Fibroblast of gingiva (primary cell): Measurements from ENCODE around the gene PRR5.

ENCODE experiments used
- DNase-seq: peaks from one replicate; pipeline ENCODE4 v3.0.0-alpha.2; 2011; ENCODE audit warnings: low read depth

The PRR5 gene

GRCh38 chr22:44693145-44693544, 8.9 kb upstream of the PRR5 start:
- no peak for DNase-seq

GRCh38 chr22:44693756-44694155, 8.2 kb upstream of the PRR5 start:
- no peak for DNase-seq

GRCh38 chr22:44697423-44698141, 4.4 kb upstream of the PRR5 start:
- peak; percentile 47 for DNase-seq

- peak; percentile 51 for DNase-seq
Observed at GRCh38 chr22:44698531-44699421, 3.2 kb upstream of the PRR5 start.

DNA sequence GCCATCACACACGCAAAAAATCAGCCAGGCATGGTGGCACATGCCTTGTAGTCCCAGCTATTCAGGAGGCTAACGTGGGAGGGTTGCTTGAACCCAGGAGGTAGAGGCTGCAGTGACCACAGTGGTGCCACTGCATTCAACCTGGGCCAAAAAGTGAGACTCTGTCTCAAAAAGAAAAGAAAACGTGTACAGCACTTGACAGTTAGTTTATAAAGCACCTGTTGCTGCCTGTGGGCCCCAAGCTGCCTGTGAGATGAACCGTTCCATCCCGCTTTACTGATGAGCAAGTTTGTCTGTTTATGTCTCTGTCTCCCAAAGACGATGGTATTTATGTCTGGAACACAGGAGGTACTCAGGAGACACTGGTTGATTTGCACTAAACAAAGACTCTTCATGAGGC, 1.5 kb upstream of the PRR5 start:
- DNase-seq = no peak

DNA sequence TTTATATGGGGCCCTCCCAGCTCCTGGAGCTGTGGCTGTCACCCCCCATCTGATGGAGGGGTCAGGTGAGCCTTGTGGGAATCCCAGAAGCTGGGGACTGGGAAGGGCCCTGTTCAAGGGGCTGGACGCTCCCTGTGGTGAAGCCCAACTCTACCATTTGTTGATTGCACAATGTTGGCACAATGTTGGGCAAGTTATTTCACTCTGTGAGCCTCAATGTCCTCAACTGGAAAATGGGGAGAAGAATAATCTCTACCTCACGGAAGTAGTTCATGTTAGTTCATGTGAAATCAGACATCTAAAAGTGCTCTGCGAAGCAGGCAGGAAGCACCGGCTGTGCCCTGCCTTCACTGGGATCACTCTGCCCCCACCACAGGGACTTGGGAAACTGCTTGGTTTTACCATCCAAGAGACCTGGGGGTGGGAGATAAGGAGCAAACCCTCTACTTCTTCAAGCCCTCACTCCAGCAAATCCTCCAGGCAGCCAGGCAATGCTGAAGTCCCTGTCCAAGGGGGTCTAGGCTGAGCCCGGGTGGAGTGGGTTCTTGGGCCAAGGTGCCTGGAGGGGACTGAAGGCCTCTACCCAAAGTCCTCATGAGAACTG, 715 bp upstream of the PRR5 start:
- no peak for DNase-seq

DNA sequence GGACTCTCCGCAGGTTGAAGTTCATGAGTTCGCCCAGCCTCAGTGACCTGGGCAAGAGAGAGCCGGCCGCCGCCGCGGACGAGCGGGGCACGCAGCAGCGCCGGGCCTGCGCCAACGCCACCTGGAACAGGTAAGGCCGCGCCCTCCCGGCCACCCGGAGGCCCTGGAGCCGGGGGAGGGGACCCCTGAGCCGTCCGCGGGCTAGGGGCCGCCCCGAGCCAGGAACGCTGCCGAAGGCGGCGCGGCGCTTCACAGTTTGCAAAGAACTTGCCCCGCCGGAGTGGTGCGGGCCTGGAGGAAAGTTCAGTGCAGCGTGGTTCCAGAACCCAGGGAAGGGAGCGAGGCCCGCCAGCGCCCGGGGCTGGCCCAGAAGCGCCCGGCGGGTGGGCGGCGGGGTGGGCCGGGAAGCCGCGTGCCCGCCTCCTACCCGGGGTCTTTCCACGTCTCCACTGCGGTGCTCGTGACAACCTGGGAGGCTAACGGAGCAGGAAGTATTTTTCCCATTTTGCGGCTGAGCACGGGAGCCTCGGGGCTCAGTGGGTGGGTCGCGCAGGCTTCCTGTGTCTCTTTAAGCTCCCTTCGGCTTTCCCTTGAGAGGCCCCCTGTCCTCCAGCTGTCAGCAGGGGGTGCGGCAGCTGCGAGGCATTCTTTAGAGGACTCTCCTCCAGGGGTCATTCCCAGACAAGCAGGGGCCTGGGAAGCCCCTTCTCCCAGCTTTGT, 635 bp downstream of the PRR5 start:
- DNase-seq = no peak

DNA sequence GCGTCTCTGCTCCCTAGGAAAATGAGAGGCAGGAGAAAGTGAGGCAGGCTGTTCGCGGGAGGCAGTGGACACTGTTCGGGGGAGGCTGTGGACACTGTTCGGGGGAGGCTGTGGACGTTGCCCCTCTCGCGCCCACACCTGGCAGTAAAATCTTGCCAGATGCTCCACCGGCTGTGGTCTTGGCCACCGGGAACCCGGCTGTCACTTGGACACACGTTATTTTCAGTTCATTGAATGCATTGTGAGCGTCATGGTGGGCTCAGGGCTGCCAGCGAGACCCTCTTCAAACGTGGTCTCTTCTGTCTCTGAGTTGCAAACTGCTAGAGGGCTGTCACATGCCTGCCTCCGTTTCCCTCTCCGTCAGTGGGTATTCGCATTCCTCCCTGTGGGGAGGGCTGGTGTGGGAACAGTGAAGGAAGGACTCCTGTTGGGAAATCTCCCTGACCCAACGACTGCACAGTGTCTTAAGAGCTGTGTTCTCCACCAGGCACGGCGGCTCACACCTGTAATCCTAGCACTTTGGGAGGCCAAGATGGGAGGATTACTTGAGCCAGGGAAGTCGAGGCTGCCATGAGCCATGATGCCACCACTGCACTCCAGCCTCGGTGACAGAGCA, 1.4 kb downstream of the PRR5 start:
- DNase-seq = no peak

GRCh38 chr22:44704159-44705021, 2.4 kb downstream of the PRR5 start:
- DNase-seq = no peak

GRCh38 chr22:44705022-44705297, 3.0 kb downstream of the PRR5 start:
- DNase-seq = no peak

GRCh38 chr22:44706488-44706887, 4.5 kb downstream of the PRR5 start:
- DNase-seq = no peak

- no peak for DNase-seq
Observed at GRCh38 chr22:44707178-44707577, 5.2 kb downstream of the PRR5 start.

DNA sequence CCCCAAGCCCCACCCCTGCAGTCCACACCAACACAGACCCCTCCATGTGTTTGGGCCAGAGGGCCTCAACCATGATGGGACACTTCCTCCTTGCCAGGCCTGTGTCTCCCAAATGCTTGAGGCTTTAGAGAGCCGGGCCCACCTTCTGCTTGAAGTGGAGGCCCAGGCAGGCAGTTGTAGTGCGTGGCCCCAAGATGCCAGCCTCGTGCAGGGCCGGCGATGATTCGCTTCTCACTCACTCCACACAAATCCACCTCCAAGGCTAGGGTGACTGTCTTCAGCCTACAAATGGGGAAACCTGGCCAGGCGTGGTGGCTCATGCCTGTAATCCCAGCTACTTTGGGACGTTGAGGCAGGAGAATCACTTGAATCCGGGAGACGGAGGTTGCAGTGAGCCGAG, 5.7 kb downstream of the PRR5 start:
- no peak for DNase-seq

DNA sequence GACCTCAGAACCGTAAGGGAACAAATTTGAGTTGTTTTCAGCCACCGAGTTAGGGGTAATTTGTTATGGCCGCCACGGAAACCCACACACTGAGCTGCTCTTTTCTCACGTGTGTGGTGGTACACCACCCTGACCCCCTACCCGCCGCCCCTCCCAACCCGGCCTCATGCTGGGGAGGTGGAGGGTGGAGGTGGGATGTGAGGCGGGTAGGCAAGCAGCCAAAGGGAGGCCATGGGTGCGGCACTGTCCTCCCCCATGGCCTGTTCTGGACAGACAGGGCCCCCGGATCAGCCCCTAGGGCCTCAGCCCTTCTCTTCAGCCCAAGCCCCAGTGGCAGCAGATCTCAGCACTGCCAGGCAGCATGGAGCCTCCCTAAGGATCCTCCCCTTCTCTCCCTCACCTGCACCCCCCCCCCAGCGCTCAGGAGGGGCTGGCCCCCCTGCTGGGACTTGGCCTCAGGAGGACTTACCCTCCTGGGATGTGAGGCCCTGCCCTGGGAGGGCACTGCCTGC, 7.9 kb downstream of the PRR5 start:
- no peak for DNase-seq

GRCh38 chr22:44710474-44711240, 8.7 kb downstream of the PRR5 start:
- DNase-seq = no peak

DNA sequence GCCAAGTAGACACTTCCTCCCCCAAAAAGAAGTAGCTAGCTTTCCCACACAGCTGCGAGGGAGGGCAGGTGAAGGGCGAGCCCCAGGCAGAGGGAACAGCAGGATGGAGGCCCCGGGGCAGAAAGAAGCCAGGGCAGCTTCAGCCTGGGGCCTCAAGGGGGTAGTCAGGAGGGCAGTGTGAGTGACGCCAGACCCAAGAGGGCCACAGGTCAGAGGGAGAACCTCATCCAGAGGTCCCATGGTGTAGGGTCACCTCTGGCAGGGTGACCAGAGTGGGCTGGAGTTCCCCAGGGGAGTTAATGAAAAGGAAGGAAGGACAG, 9.2 kb downstream of the PRR5 start:
- DNase-seq = no peak

- DNase-seq = peak; percentile 44
Observed at GRCh38 chr22:44711690-44712555, 9.9 kb downstream of the PRR5 start.

DNA sequence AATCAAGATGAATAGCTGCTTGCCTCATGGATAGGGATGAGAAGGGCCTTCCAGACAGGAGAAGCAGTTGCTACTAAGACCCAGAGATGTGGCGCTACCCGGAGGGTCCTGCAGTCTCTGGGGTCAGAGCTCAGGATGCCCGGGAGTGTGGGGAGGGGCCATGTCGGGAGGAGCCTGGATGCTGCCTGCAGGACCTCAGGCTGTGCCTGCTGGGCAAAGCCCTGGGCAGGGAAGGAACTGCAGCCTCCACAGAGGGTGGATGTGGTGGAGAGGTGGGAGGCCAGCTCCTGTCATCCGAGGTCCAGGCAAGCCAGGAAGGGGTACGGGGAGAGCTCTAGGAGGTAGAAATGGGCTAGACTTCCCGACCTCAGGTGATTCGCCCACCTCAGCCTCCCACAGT, 11.0 kb downstream of the PRR5 start:
- DNase-seq = no peak

- no peak for DNase-seq
Observed at GRCh38 chr22:44714703-44715350, 12.8 kb downstream of the PRR5 start.
